HG02870 (cell line): Measurements from ENCODE around the gene CAND1.

ENCODE experiments used
- ATAC-seq: cut with Tn5 transposase; IDR thresholded peaks from one replicate; pipeline ENCODE4 v1.9.1; 2021; ENCODE audit warnings: mild to moderate bottlenecking, moderate library complexity; ENCODE audit not compliant: unreplicated experiment

The CAND1 gene

GRCh38 chr12:67280088-67280487, 10.9 kb downstream of the CAND1 start:
- no peak for ATAC-seq

GRCh38 chr12:67280572-67280971, 11.4 kb downstream of the CAND1 start:
- no peak for ATAC-seq

- no peak for ATAC-seq
Observed at GRCh38 chr12:67284561-67284960, 15.4 kb downstream of the CAND1 start.

- no peak for ATAC-seq
Observed at GRCh38 chr12:67286257-67286656, 17.1 kb downstream of the CAND1 start.

- no peak for ATAC-seq
Observed at GRCh38 chr12:67287311-67287710, 18.2 kb downstream of the CAND1 start.

GRCh38 chr12:67288561-67288960, 19.4 kb downstream of the CAND1 start:
- ATAC-seq: no peak

GRCh38 chr12:67290378-67290777, 21.2 kb downstream of the CAND1 start:
- no peak for ATAC-seq

- ATAC-seq: no peak
Observed at GRCh38 chr12:67299526-67299925, 30.4 kb downstream of the CAND1 start.

GRCh38 chr12:67299926-67300325, 30.8 kb downstream of the CAND1 start:
- no peak for ATAC-seq

GRCh38 chr12:67302162-67302561, 33.0 kb downstream of the CAND1 start:
- no peak for ATAC-seq

GRCh38 chr12:67305544-67305943, 36.4 kb downstream of the CAND1 start:
- no peak for ATAC-seq

- ATAC-seq: no peak
Observed at GRCh38 chr12:67306712-67307111, 37.6 kb downstream of the CAND1 start.

- no peak for ATAC-seq
Observed at GRCh38 chr12:67315661-67316060, 46.5 kb downstream of the CAND1 start.

GRCh38 chr12:67318786-67319185, 49.6 kb downstream of the CAND1 start:
- ATAC-seq: no peak

GRCh38 chr12:67319936-67320335, 50.8 kb downstream of the CAND1 start:
- ATAC-seq: no peak

- ATAC-seq: no peak
Observed at GRCh38 chr12:67320614-67321295, 51.6 kb downstream of the CAND1 start.

- ATAC-seq: no peak
Observed at GRCh38 chr12:67322580-67322979, 53.4 kb downstream of the CAND1 start.

- no peak for ATAC-seq
Observed at GRCh38 chr12:67323007-67323406, 53.8 kb downstream of the CAND1 start.

- no peak for ATAC-seq
Observed at GRCh38 chr12:67326637-67327036, 57.5 kb downstream of the CAND1 start.

GRCh38 chr12:67327466-67327865, 58.3 kb downstream of the CAND1 start:
- ATAC-seq: no peak

GRCh38 chr12:67331123-67331522, 62.0 kb downstream of the CAND1 start:
- ATAC-seq: no peak

GRCh38 chr12:67331828-67332227, 62.7 kb downstream of the CAND1 start:
- no peak for ATAC-seq

GRCh38 chr12:67333649-67334048, 64.5 kb downstream of the CAND1 start:
- no peak for ATAC-seq
